K562 (cell line): Measurements from ENCODE around the gene PRDM12. TPM values are rescaled to one million over a fixed set of nuclear protein-coding genes. Genes with fewer than 3 reads are reported as not detected.

Source experiments
- JUND ChIP-seq, 2 experiments: IDR thresholded peaks; 2 replicates in 1 of 2; 3 replicates in 1 of 2; pipeline ENCODE4 v1.6.1; 2011; ENCODE audit warnings: borderline replicate concordance in 2 of 2, low read depth in 2 of 2, low read length in 2 of 2, improper control_type of control experiment in 1 of 2, missing biosample characterization in 1 of 2, missing genetic modification characterization in 1 of 2, missing genetic modification reagents in 1 of 2
- NR2C1 ChIP-seq, 2 experiments: fragments of 450-650 bp; IDR thresholded peaks; 2 replicates each; pipeline ENCODE4 v1.6.1; 2017; ENCODE audit warnings: mild to moderate bottlenecking in 2 of 2, antibody characterized with exemption in 1 of 2, inconsistent platforms in 1 of 2, missing compliant biosample characterization in 1 of 2, missing genetic modification characterization in 1 of 2
- ZNF699 ChIP-seq: fragments of 250-450 bp; sonication (Bioruptor Pico); IDR thresholded peaks from 2 replicates; pipeline ENCODE4 v1.8.0; 2021; ENCODE audit warnings: mild to moderate bottlenecking, moderate library complexity; ENCODE audit not compliant: insufficient replicate concordance
- polyA plus RNA-seq, 8 experiments: library from polyadenylated mRNA; depleted of rRNA in 4 of 8; stranded (reverse) in 5 of 8; unstranded in 3 of 8; fragments of >200 nt; fragmentation: Nextera tagmentation in 2 of 8; fragmentation: Illumina TruSeq in 1 of 8; extraction: Ambion mirVana in 2 of 8; extraction: Trizol in 1 of 8; gene quantifications; 2 replicates each; pipeline versions ENCODE4 v1.2.1 to v1.2.3, GENCODE V29; 2011 to 2014; ENCODE audit warnings: inconsistent platforms in 1 of 8, missing spikeins in 1 of 8
- total RNA-seq, 7 experiments: library from RNA; depleted of rRNA in 6 of 7; stranded (reverse); fragments of >200 nt in 6 of 7; fragmentation: Illumina TruSeq in 2 of 7; extraction: Trizol in 2 of 7; gene quantifications; 2 replicates each; pipeline versions ENCODE4 v1.2.1 to v1.2.3, GENCODE V29; 2011 to 2021; ENCODE audit warnings: low replicate concordance in 1 of 7
- TF ChIP-seq, protein P1 (sequence below): fragments of 450-650 bp; formaldehyde crosslinking; IDR thresholded peaks from 2 replicates; pipeline ENCODE4 v1.4.0; 2022; ENCODE audit warnings: missing genetic modification characterization
- TF ChIP-seq, protein P2 (sequence below): sonication (generic); formaldehyde crosslinking; IDR thresholded peaks from 2 replicates; pipeline ENCODE4 v1.8.0; 2022; ENCODE audit warnings: missing genetic modification reagents, mild to moderate bottlenecking, moderate library complexity, borderline replicate concordance
- TF ChIP-seq, protein P3 (sequence below): fragments of 450-650 bp; formaldehyde crosslinking; IDR thresholded peaks from 2 replicates; pipeline ENCODE4 v1.4.0; 2020; ENCODE audit warnings: mild to moderate bottlenecking, moderate library complexity

The PRDM12 gene
- total and polyA plus RNA-seq, 9 of the 15 experiments (the other 6 are each of a cell fraction or from before 2014, with no cell fraction given): 0.04 to 0.22 (median 0.07) TPM; not detected in 3

DNA sequence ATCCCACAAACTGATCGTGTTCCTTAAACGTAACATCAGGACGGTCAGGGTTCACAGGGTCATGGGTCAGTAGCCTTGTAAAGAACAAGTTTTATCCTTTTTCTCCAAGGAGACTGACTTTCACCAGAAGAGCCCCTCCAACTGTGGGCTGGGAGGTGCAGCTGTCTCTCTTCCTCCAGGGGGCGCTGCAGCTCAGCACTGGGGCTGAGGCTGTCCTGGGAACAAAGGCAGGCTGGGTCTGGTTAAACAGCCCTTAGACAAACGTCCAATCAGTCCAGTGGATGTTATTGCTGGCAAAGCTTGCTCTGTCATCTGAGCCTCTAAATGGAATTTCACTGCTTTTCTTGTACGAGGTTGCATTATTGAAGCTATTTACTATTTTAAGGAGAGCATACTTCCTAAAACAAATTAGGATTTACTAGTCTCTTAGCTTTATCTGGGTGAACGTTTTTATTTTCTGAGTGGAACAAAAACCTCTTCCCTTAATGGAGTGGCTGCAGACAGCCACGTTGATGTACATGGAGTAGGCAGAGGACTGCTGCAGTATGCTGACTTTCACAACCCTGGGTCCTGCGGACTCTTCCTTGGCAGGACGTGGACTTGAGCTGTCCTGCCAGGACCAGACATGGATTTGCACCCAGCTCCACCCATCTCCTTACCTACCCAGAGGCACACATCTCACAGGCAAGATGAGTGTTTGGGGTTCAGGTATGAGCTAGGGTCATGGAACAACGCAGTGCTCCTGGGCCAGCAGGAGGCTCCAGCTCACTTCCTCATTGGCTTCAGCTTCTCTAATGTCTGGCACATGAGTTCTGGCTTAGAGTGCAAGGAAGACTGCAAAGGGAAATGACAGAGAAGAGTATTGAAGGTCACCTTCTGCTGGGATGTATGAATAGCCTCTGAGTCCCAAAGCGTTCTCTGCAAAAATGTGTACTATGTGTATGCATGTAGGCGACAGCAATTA lies 36.9 kb downstream of the PRDM12 start (continued):
- TF ChIP-seq, protein P1, sequence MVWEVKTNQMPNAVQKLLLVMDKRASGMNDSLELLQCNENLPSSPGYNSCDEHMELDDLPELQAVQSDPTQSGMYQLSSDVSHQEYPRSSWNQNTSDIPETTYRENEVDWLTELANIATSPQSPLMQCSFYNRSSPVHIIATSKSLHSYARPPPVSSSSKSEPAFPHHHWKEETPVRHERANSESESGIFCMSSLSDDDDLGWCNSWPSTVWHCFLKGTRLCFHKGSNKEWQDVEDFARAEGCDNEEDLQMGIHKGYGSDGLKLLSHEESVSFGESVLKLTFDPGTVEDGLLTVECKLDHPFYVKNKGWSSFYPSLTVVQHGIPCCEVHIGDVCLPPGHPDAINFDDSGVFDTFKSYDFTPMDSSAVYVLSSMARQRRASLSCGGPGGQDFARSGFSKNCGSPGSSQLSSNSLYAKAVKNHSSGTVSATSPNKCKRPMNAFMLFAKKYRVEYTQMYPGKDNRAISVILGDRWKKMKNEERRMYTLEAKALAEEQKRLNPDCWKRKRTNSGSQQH (CRISPR knock-in tag): no peak
- TF ChIP-seq, protein P2, sequence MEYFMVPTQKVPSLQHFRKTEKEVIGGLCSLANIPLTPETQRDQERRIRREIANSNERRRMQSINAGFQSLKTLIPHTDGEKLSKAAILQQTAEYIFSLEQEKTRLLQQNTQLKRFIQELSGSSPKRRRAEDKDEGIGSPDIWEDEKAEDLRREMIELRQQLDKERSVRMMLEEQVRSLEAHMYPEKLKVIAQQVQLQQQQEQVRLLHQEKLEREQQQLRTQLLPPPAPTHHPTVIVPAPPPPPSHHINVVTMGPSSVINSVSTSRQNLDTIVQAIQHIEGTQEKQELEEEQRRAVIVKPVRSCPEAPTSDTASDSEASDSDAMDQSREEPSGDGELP: peak; percentile 46; the same call in 1 of the 2 replicates
- TF ChIP-seq ZNF699 (CRISPR knock-in tag) (no peak), JUND (IDR thresholded peaks at IDR 0.05; ENCODE audit: borderline replicate concordance, low read depth, low read length) (0 out of 2 replicates have a peak, but pooled peaks have one; percentile 13), JUND (tag; IDR thresholded peaks at IDR 0.05; ENCODE audit: borderline replicate concordance, low read depth, low read length) (no peak), NR2C1 (IDR thresholded peaks at IDR 0.05) (no peak), NR2C1 (tag; IDR thresholded peaks at IDR 0.05) (no peak)
- TF ChIP-seq, protein P3, sequence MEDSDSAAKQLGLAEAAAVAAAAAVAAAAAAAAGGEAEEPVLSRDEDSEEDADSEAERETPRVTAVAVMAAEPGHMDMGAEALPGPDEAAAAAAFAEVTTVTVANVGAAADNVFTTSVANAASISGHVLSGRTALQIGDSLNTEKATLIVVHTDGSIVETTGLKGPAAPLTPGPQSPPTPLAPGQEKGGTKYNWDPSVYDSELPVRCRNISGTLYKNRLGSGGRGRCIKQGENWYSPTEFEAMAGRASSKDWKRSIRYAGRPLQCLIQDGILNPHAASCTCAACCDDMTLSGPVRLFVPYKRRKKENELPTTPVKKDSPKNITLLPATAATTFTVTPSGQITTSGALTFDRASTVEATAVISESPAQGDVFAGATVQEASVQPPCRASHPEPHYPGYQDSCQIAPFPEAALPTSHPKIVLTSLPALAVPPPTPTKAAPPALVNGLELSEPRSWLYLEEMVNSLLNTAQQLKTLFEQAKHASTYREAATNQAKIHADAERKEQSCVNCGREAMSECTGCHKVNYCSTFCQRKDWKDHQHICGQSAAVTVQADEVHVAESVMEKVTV (CRISPR knock-in tag): 0 out of 2 replicates have a peak, but pooled peaks have one; percentile 26
- TF ChIP-seq, all 486 proteins: peak for 18
